Liver (tissue), 3 donors: Measurements from ENCODE around the gene TINAG.

Source experiments
- CTCF ChIP-seq: fragments of 150-350 bp; IDR thresholded peaks from 2 replicates; pipeline ENCODE4 v1.5.1; 2017; ENCODE audit warnings: improper control_type of control experiment, low read depth, low read length; ENCODE audit not compliant: missing input control
- HNF4A ChIP-seq, 2 donors: conservative IDR thresholded peaks; 2 replicates each; pipeline ENCODE4 v1.6.1; 2016; ENCODE audit warnings: antibody characterized with exemption in 2 of 2, mild to moderate bottlenecking in 2 of 2
- JUND ChIP-seq, 2 donors: IDR thresholded peaks; 2 replicates each; pipeline ENCODE4 v1.6.1; 2016; ENCODE audit warnings: antibody characterized with exemption in 2 of 2
- SP1 ChIP-seq: IDR thresholded peaks from 2 replicates; pipeline ENCODE4 v1.6.1; 2018; ENCODE audit warnings: antibody characterized with exemption, mild to moderate bottlenecking
- TAF1 ChIP-seq: conservative IDR thresholded peaks from 2 replicates; pipeline ENCODE4 v1.6.1; 2016; ENCODE audit warnings: antibody characterized with exemption, mild to moderate bottlenecking
- YY1 ChIP-seq: IDR thresholded peaks from 2 replicates; pipeline ENCODE4 v1.6.1; 2016; ENCODE audit warnings: antibody characterized with exemption, mild to moderate bottlenecking
- TF ChIP-seq, protein P1 (sequence below): IDR thresholded peaks from 2 replicates; pipeline ENCODE4 v1.6.1; 2016; ENCODE audit warnings: antibody characterized with exemption
- TF ChIP-seq, protein P2 (sequence below): IDR thresholded peaks from 2 replicates; pipeline ENCODE4 v1.6.1; 2016; ENCODE audit warnings: antibody characterized with exemption
- donor health status: healthy.
- donor health status: healthy.

DNA sequence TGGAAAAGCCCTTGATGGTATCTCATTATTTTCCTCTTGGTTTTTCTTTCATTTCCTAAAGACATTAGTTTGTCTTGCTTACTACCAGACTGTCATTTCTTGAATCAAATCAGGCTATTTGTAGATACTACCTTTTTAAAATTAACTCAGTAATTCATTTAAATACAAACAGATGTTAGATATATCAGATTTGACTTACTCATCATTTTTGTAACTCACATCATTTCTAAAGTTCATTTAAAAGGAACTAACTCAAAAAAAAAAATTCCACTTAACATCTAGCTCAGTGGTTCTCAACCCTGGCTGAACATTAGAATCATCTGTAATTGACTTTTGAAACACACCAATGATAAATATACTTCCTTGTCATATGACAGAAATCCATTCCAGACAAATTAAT lies 48.2 kb upstream of the TINAG start:
- TF ChIP-seq CTCF (no peak), TAF1 (no peak), JUND (IDR thresholded peaks at IDR 0.05) (no peak), SP1 (no peak), YY1 (no peak), HNF4A (conservative IDR thresholded peaks at IDR 0.05) (no peak)
- TF ChIP-seq, protein P1, sequence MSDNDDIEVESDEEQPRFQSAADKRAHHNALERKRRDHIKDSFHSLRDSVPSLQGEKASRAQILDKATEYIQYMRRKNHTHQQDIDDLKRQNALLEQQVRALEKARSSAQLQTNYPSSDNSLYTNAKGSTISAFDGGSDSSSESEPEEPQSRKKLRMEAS = no peak
- TF ChIP-seq, protein P2, sequence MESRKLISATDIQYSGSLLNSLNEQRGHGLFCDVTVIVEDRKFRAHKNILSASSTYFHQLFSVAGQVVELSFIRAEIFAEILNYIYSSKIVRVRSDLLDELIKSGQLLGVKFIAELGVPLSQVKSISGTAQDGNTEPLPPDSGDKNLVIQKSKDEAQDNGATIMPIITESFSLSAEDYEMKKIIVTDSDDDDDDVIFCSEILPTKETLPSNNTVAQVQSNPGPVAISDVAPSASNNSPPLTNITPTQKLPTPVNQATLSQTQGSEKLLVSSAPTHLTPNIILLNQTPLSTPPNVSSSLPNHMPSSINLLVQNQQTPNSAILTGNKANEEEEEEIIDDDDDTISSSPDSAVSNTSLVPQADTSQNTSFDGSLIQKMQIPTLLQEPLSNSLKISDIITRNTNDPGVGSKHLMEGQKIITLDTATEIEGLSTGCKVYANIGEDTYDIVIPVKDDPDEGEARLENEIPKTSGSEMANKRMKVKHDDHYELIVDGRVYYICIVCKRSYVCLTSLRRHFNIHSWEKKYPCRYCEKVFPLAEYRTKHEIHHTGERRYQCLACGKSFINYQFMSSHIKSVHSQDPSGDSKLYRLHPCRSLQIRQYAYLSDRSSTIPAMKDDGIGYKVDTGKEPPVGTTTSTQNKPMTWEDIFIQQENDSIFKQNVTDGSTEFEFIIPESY = no peak
